Smooth muscle cell (in vitro differentiated cells): ENCODE data around the gene SKIC3. TPM values are rescaled to one million over a fixed set of nuclear protein-coding genes. Genes with fewer than 3 reads are reported as not detected.

Experiments used
- DNase-seq: peaks from one replicate; lab custom pipeline; 2025; ENCODE audit not compliant: unreplicated experiment; lab: John Stamatoyannopoulos, UW
- H2AFZ ChIP-seq: fragments of 200-600 bp; sonication (generic); 2 replicates; pipeline ENCODE4 v1.6.0; 2016; ENCODE audit warnings: antibody characterized with exemption, low read depth, mild to moderate bottlenecking
- H3F3A ChIP-seq: fragments of 200-600 bp; sonication (generic); 2 replicates; pipeline ENCODE4 v1.6.0; 2017; ENCODE audit warnings: antibody characterized with exemption, low read depth
- H3K27ac ChIP-seq: fragments of 200-600 bp; sonication (generic); 2 replicates; pipeline ENCODE4 v1.5.1; 2016; ENCODE audit warnings: low read depth, mild to moderate bottlenecking
- H3K27me3 ChIP-seq: fragments of 200-600 bp; sonication (generic); 2 replicates; pipeline ENCODE4 v1.6.1; 2016; ENCODE audit warnings: low read depth, mild to moderate bottlenecking
- H3K36me3 ChIP-seq: fragments of 200-600 bp; sonication (generic); 2 replicates; pipeline ENCODE4 v1.5.1; 2016; ENCODE audit warnings: low read depth
- H3K4me1 ChIP-seq: fragments of 200-600 bp; sonication (generic); 2 replicates; pipeline ENCODE4 v1.5.1; 2016; ENCODE audit warnings: low read depth
- H3K4me2 ChIP-seq: fragments of 200-600 bp; sonication (generic); 2 replicates; pipeline ENCODE4 v1.6.0; 2016; ENCODE audit warnings: mild to moderate bottlenecking
- H3K4me3 ChIP-seq: fragments of 200-600 bp; sonication (generic); 2 replicates; pipeline ENCODE4 v1.5.1; 2016; ENCODE audit warnings: mild to moderate bottlenecking
- H3K79me2 ChIP-seq: fragments of 200-600 bp; sonication (generic); 2 replicates; pipeline ENCODE4 v1.6.0; 2016; ENCODE audit warnings: low read depth, mild to moderate bottlenecking
- H3K9ac ChIP-seq: fragments of 200-600 bp; sonication (generic); 2 replicates; pipeline ENCODE4 v1.6.0; 2016; ENCODE audit warnings: low read depth
- H3K9me3 ChIP-seq: fragments of 200-600 bp; sonication (generic); replicated peaks from 2 replicates; pipeline ENCODE4 v1.5.1; 2016; ENCODE audit warnings: low read depth
- H4K20me1 ChIP-seq: fragments of 200-600 bp; sonication (generic); 2 replicates; pipeline ENCODE4 v1.6.0; 2016; ENCODE audit warnings: low read depth
- CTCF ChIP-seq: fragments of 200-600 bp; sonication (generic); IDR thresholded peaks from 2 replicates; pipeline ENCODE4 v1.5.1; 2017; ENCODE audit warnings: borderline replicate concordance, mild to moderate bottlenecking, antibody characterized with exemption; ENCODE audit not compliant: insufficient read depth, poor library complexity, severe bottlenecking
- WGBS: methylation state at CpG from one replicate; pipeline ENCODE4 v1.1.7; 2016; ENCODE audit warnings: low lambda C conversion rate; 5-methylcytosine and 5-hydroxymethylcytosine counted together
- polyA plus RNA-seq: library from polyadenylated mRNA; unstranded; fragments of >200 nt; fragmentation: Nextera tagmentation; extraction: Ambion mirVana; gene quantifications from 2 replicates; pipeline ENCODE4 v1.2.1, GENCODE V29; 2016
- total RNA-seq: library from RNA; depleted of rRNA; stranded (reverse); fragments of >200 nt; gene quantifications from 2 replicates; pipeline ENCODE4 v1.2.3, GENCODE V29; 2014

The SKIC3 gene
- total and polyA plus RNA-seq, 2 experiments from 2014 or later, result 34.3 to 94.9 TPM

GRCh38 chr5:95533761-95534160 is 21.0 kb downstream of the SKIC3 start:
- DNase-seq, result no peak
- H3F3A ChIP-seq, result no peaks in the 10 kb centered on the region
- no peak overlapping the region for H3K4me2 ChIP-seq
- H3K27ac ChIP-seq, result peak overlapping the region; percentile 63
- no peak overlapping the region for H3K4me3 ChIP-seq
- H3K9ac ChIP-seq, result no peak overlapping the region
- H3K4me1 ChIP-seq, result no peaks in the 10 kb centered on the region
- peaks cover 27% of the 10 kb centered on the region for H4K20me1 ChIP-seq
- H3K9me3 ChIP-seq, result no peaks in the 10 kb centered on the region
- peaks cover 24% of the 10 kb centered on the region for H3K79me2 ChIP-seq
- no peak overlapping the region for H2AFZ ChIP-seq
- TF ChIP-seq CTCF, result no peak
- H3K36me3 ChIP-seq, result peaks cover 17% of the 10 kb centered on the region
- H3K27me3 ChIP-seq, result no peaks in the 10 kb centered on the region

GRCh38 chr5:95533106-95533505 is 21.7 kb downstream of the SKIC3 start:
- H3F3A ChIP-seq, result no peaks in the 10 kb centered on the region
- TF ChIP-seq CTCF, result no peak
- DNase-seq, result no peak
- 42% methylated on average over 2 of the region's 2 CpGs for WGBS
- H4K20me1 ChIP-seq, result peaks cover 24% of the 10 kb centered on the region
- H3K27ac ChIP-seq, result peak overlapping the region; percentile 63
- H3K27me3 ChIP-seq, result no peaks in the 10 kb centered on the region
- peaks cover 24% of the 10 kb centered on the region for H3K79me2 ChIP-seq
- H3K4me1 ChIP-seq, result no peaks in the 10 kb centered on the region
- H3K4me3 ChIP-seq, result no peak overlapping the region
- no peak overlapping the region for H3K4me2 ChIP-seq
- no peaks in the 10 kb centered on the region for H3K9me3 ChIP-seq
- H3K36me3 ChIP-seq, result peaks cover 17% of the 10 kb centered on the region
- H3K9ac ChIP-seq, result no peak overlapping the region
- no peak overlapping the region for H2AFZ ChIP-seq

- Histone ChIP-seq H3K4me3 (no peak overlapping the region), H3K27ac (peak overlapping the region; percentile 63), H3K36me3 (peaks cover 12% of the 10 kb centered on the region), H3K4me1 (no peaks in the 10 kb centered on the region), H4K20me1 (peaks cover 18% of the 10 kb centered on the region), H3K9ac (no peak overlapping the region), H3F3A (no peaks in the 10 kb centered on the region), H2AFZ (no peak overlapping the region), H3K79me2 (peaks cover 18% of the 10 kb centered on the region), H3K4me2 (no peak overlapping the region), H3K9me3 (no peaks in the 10 kb centered on the region), H3K27me3 (no peaks in the 10 kb centered on the region)
- TF ChIP-seq CTCF, result no peak
- no peak for DNase-seq
- 94% methylated on average over 2 of the region's 2 CpGs for WGBS
Observed at GRCh38 chr5:95532415-95532814, 22.4 kb downstream of the SKIC3 start.

GRCh38 chr5:95531491-95531890 is 23.3 kb downstream of the SKIC3 start:
- peaks cover 8% of the 10 kb centered on the region for H3K36me3 ChIP-seq
- H3K9ac ChIP-seq, result no peak overlapping the region
- H3K4me3 ChIP-seq, result no peak overlapping the region
- TF ChIP-seq CTCF, result no peak
- no peaks in the 10 kb centered on the region for H3K27me3 ChIP-seq
- peak overlapping the region; percentile 69 for H3K27ac ChIP-seq
- DNase-seq, result no peak
- no peaks in the 10 kb centered on the region for H3F3A ChIP-seq
- H3K79me2 ChIP-seq, result peaks cover 11% of the 10 kb centered on the region
- no peaks in the 10 kb centered on the region for H3K9me3 ChIP-seq
- H2AFZ ChIP-seq, result no peak overlapping the region
- H3K4me1 ChIP-seq, result no peaks in the 10 kb centered on the region
- H3K4me2 ChIP-seq, result no peak overlapping the region
- H4K20me1 ChIP-seq, result peaks cover 9% of the 10 kb centered on the region
